Neutrophil (primary cell): ENCODE measurements around the gene GRAP2.

Source experiments
- H3K27ac ChIP-seq: fragments of 200-600 bp; sonication (generic); 2 replicates; pipeline ENCODE4 v1.5.1; 2016; ENCODE audit warnings: mild to moderate bottlenecking, moderate library complexity
- H3K27me3 ChIP-seq: fragments of 200-600 bp; sonication (generic); 2 replicates; pipeline ENCODE4 v1.6.0; 2016; ENCODE audit warnings: mild to moderate bottlenecking
- H3K36me3 ChIP-seq: fragments of 200-600 bp; sonication (generic); 2 replicates; pipeline ENCODE4 v1.5.1; 2017
- H3K4me1 ChIP-seq, 2 experiments: fragments of 200-600 bp in 1 of 2; sonication (generic) in 1 of 2; 1 replicate in 1 of 2; 2 replicates in 1 of 2; pipeline versions ENCODE4 v1.5.1 to v1.6.1; 2013 to 2016; ENCODE audit warnings: low read depth in 1 of 2, low read length in 1 of 2, mild to moderate bottlenecking in 1 of 2, moderate library complexity in 1 of 2; ENCODE audit not compliant: control insufficient read depth in 1 of 2, insufficient read depth in 1 of 2
- H3K4me3 ChIP-seq, 2 experiments: fragments of 200-600 bp in 1 of 2; sonication (generic) in 1 of 2; 1 replicate in 1 of 2; 2 replicates in 1 of 2; pipeline ENCODE4 v1.5.1; 2013 to 2016; ENCODE audit warnings: low read depth in 1 of 2, low read length in 1 of 2, mild to moderate bottlenecking in 1 of 2, moderate library complexity in 1 of 2
- H3K9me3 ChIP-seq: fragments of 200-600 bp; sonication (generic); 2 replicates; pipeline ENCODE4 v1.5.1; 2016
- TF ChIP-seq, protein P1 (sequence below): fragments of 200-600 bp; sonication (generic); IDR thresholded peaks from 2 replicates; pipeline ENCODE4 v1.5.1; 2016; ENCODE audit warnings: antibody characterized with exemption

GRAP2 gene

DNA sequence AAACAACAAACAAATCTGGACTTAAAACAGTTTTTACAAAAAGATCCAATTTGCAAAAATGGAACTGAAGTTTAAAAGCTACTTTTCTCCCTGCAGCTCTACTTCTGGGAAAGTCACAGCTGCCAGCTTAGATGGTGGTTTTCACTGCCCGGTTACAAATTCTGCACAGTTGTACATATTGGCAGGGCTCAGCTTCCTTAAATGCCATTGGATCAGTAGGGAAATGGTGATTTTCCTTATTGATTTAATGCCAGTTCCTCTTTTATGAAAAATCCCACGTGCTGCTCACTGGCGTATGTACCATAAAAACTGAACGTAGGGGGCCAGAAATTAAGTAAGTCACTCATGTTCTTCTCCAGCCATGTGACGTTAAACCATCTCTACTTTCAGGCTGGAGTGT is 22.8 kb downstream of the GRAP2 start:
- Histone ChIP-seq H3K4me3 (no peak overlapping the region), H3K27me3 (no peaks in the 10 kb centered on the region), H3K36me3 (no peaks in the 10 kb centered on the region), H3K9me3 (no peaks in the 10 kb centered on the region), H3K4me1 (peaks cover 5 to 13% of the 10 kb centered on the region in 2 experiments), H3K27ac (no peak overlapping the region)
- TF ChIP-seq, protein P1, sequence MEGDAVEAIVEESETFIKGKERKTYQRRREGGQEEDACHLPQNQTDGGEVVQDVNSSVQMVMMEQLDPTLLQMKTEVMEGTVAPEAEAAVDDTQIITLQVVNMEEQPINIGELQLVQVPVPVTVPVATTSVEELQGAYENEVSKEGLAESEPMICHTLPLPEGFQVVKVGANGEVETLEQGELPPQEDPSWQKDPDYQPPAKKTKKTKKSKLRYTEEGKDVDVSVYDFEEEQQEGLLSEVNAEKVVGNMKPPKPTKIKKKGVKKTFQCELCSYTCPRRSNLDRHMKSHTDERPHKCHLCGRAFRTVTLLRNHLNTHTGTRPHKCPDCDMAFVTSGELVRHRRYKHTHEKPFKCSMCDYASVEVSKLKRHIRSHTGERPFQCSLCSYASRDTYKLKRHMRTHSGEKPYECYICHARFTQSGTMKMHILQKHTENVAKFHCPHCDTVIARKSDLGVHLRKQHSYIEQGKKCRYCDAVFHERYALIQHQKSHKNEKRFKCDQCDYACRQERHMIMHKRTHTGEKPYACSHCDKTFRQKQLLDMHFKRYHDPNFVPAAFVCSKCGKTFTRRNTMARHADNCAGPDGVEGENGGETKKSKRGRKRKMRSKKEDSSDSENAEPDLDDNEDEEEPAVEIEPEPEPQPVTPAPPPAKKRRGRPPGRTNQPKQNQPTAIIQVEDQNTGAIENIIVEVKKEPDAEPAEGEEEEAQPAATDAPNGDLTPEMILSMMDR: no peak

DNA sequence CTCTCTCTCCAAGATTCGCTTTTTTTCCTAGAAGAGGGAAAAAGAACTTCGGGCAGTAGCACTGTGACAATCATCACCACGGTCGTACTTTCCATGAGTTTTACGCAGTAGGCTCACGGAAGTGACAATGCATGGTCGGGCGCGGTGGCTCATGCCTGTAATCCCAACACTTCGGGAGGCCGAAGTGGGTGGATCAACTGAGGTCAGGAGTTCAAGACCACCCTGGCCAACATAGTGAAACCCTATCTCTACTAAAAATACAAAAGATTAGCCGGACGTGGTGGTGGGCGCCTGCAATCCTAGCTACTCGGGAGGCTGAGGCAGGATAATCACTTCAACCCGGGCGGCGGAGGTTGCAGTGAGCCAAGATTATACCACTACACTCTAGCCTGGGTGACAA is 23.4 kb downstream of the GRAP2 start:
- H3K4me3 ChIP-seq: no peak overlapping the region
- H3K9me3 ChIP-seq: no peaks in the 10 kb centered on the region
- no peaks in the 10 kb centered on the region for H3K27me3 ChIP-seq
- no peak overlapping the region for H3K27ac ChIP-seq
- H3K36me3 ChIP-seq: no peaks in the 10 kb centered on the region
- peaks cover 11 to 19% of the 10 kb centered on the region in 2 experiments for H3K4me1 ChIP-seq
- TF ChIP-seq, protein P1: no peak

DNA sequence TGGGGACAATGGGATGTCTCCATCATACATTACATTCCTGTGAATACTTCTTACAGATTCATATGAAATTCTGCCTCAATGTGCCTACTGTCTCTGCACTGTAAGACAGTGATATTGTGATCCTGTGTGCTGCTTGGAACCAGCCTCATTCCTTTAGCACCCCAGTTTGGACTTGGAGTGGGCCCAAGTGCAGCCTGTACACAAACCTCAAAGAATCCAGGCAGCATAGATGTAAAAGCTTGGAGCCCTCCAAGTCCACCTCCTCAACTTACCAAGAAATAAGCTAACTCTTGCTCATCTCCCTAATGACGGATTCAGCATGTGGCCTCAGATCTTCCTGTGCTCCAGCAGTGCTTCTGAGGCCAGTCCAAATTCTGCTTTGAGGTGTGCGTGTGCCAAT is 24.4 kb downstream of the GRAP2 start:
- Histone ChIP-seq H3K27ac (no peak overlapping the region), H3K9me3 (no peaks in the 10 kb centered on the region), H3K4me1 (peaks cover 21 to 26% of the 10 kb centered on the region in 2 experiments), H3K4me3 (no peak overlapping the region), H3K27me3 (no peaks in the 10 kb centered on the region), H3K36me3 (no peaks in the 10 kb centered on the region)
- TF ChIP-seq, protein P1: no peak

DNA sequence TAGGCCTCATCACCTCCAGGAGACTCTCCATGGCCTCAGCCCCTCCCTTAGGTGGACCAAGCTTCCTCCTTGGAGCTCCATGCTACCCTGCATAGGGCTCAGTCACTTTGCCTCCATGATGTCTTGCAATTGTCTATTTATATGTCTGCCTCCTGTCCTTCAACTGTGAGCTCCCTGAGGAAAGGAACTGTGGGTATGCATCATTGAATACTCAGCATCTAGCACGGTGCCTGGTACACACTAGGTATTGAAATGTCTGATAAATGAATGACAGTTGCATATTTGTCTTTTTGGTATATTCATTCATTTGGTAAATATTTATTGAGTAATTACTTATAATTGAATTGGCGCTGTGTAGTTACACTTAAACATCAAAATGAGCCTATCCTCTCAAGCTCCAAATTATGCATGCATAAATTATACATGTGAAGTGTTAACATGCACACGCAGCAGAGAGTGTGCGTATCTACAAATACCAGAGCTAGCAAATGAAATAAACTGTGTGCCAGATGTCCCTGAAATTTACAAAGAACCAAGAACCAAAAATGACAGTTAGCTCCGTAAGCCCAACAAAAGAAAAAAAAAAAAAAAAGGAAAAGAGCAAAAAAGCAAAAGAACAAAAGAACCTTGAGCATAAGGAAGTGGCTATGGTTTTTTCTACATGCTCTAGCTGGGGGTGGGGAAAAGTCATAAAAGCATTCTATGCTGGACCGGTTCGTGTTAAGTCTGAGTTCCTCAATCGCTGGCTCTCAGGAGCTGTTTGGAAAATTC is 25.2 kb downstream of the GRAP2 start:
- peaks cover 29 to 35% of the 10 kb centered on the region in 2 experiments for H3K4me1 ChIP-seq
- TF ChIP-seq, protein P1: no peak
- no peak overlapping the region for H3K27ac ChIP-seq
- no peaks in the 10 kb centered on the region for H3K36me3 ChIP-seq
- H3K4me3 ChIP-seq: no peak overlapping the region
- no peaks in the 10 kb centered on the region for H3K27me3 ChIP-seq
- H3K9me3 ChIP-seq: no peaks in the 10 kb centered on the region

DNA sequence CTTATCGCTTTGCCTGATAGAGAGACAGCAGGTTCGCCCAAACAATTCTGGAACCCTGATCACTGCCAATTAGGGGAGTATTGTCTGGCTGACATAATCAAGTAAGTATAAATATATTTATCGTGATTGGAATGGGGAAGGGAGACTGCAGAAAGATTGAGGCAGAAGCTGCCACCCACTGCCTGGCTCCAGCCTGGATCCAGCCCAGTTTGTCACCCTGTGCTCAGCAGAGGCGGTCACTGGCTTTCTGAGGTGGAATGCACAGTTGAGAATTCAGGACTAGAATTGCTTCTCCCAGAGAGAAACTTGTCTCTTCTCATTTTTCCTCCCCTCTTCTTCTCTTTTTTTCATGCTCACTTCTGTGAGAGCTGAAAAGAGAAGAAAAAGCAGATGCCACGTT is 25.9 kb downstream of the GRAP2 start:
- no peak overlapping the region for H3K4me3 ChIP-seq
- H3K4me1 ChIP-seq: peaks cover 36 to 40% of the 10 kb centered on the region in 2 experiments
- no peak overlapping the region for H3K27ac ChIP-seq
- TF ChIP-seq, protein P1: no peak
- no peaks in the 10 kb centered on the region for H3K36me3 ChIP-seq
- H3K27me3 ChIP-seq: no peaks in the 10 kb centered on the region
- no peaks in the 10 kb centered on the region for H3K9me3 ChIP-seq
